Right lobe of liver (tissue), 6 donors: Measurements from ENCODE around the gene GPR155. TPM values are rescaled to one million over a fixed set of nuclear protein-coding genes. Genes with fewer than 3 reads are reported as not detected.

ENCODE experiments used
- ATAC-seq, 4 donors: fragments of 200-7000 bp; cut with Tn5 transposase; one replicate each; pipeline ENCODE4 v1.9.1; 2020; ENCODE audit warnings: mild to moderate bottlenecking in 4 of 4, moderate library complexity in 4 of 4
- DNase-seq, 3 donors: peaks; one replicate each; pipeline ENCODE4 v3.0.0-alpha.2; 2020
- H3K27ac ChIP-seq, 3 donors: fragments of 200-600 bp; one replicate each; pipeline ENCODE4 v1.8.0; 2022
- H3K27me3 ChIP-seq, 2 donors: fragments of 200-600 bp; one replicate each; pipeline ENCODE4 v1.8.0; 2022
- H3K36me3 ChIP-seq, 4 donors: fragments of 200-600 bp; sonication (generic) in 1 of 4; one replicate each; pipeline versions ENCODE4 v1.5.1 to v1.8.0; 2017 to 2022; ENCODE audit warnings: control low read depth in 1 of 4
- H3K4me1 ChIP-seq, 4 donors: fragments of 200-600 bp; sonication (generic) in 1 of 4; one replicate each; pipeline versions ENCODE4 v1.5.1 to v1.8.0; 2017 to 2022; ENCODE audit warnings: control low read depth in 1 of 4
- H3K4me3 ChIP-seq, 3 donors: fragments of 200-600 bp; one replicate each; pipeline ENCODE4 v1.8.0; 2022
- H3K9me3 ChIP-seq, 4 donors: fragments of 200-600 bp; sonication (generic) in 1 of 4; one replicate each; pipeline versions ENCODE4 v1.5.1 to v1.8.0; 2017 to 2022; ENCODE audit warnings: control low read depth in 1 of 4
- CTCF ChIP-seq, 4 donors: fragments of 200-600 bp in 3 of 4; fragments of 450-650 bp in 1 of 4; IDR thresholded peaks; one replicate each; pipeline versions ENCODE4 v1.5.1 to v1.8.0; 2016 to 2022; ENCODE audit warnings: antibody characterized with exemption in 4 of 4, mild to moderate bottlenecking in 2 of 4
- POLR2A ChIP-seq: fragments of 450-650 bp; IDR thresholded peaks from one replicate; pipeline ENCODE4 v1.6.1; 2017; ENCODE audit warnings: antibody characterized with exemption, mild to moderate bottlenecking
- WGBS: methylation state at CpG from one replicate; pipeline ENCODE4 v1.1.6; 2018; ENCODE audit warnings: low coverage, low lambda C conversion rate; ENCODE audit not compliant: insufficient coverage; ENCODE audit errors: missing lambda C conversion rate; 5-methylcytosine and 5-hydroxymethylcytosine counted together
- intact Hi-C, 2 donors: fragments of 100-400 bp; cut with DNase I; formaldehyde crosslinking; loops; one replicate each; pipeline versions ENCODE4 v1.11.2 to v1.14.1; 2022
- long read RNA-seq: library from polyadenylated mRNA; unstranded; transcript quantifications from one replicate; pipeline ENCODE4 v2.0.0, GENCODE V29; 2019
- total RNA-seq, 6 experiments: library from RNA; depleted of rRNA in 2 of 6; stranded (reverse); fragments of >200 nt in 2 of 6; fragmentation: NEBNext Ultra II Directional in 3 of 6; extraction: Animal tissue kit (Norgen Biotek cat#: 25700) in 3 of 6; gene quantifications; one replicate each; pipeline versions ENCODE4 v1.1.0 to v1.2.4, GENCODE V29; 2016 to 2023
- donor health status: DM: no; HTN: yes; CAD: no.
- donor health status: DM: no; HTN: no; CAD: no.
- donor health status: DM: no; HTN: no; CAD: no.
- donor health status: DM: no; HTN: yes; CAD: no.
- donor health status: DM: no; HTN: yes; CAD: no.

The GPR155 gene, protein sequence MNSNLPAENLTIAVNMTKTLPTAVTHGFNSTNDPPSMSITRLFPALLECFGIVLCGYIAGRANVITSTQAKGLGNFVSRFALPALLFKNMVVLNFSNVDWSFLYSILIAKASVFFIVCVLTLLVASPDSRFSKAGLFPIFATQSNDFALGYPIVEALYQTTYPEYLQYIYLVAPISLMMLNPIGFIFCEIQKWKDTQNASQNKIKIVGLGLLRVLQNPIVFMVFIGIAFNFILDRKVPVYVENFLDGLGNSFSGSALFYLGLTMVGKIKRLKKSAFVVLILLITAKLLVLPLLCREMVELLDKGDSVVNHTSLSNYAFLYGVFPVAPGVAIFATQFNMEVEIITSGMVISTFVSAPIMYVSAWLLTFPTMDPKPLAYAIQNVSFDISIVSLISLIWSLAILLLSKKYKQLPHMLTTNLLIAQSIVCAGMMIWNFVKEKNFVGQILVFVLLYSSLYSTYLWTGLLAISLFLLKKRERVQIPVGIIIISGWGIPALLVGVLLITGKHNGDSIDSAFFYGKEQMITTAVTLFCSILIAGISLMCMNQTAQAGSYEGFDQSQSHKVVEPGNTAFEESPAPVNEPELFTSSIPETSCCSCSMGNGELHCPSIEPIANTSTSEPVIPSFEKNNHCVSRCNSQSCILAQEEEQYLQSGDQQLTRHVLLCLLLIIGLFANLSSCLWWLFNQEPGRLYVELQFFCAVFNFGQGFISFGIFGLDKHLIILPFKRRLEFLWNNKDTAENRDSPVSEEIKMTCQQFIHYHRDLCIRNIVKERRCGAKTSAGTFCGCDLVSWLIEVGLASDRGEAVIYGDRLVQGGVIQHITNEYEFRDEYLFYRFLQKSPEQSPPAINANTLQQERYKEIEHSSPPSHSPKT
- 10 to 100 TPM in 1 of 6 experiments, 1 to 10 TPM in 5; 6.5 to 11.3 (median 7.7) TPM for total RNA-seq
- long read RNA-seq, partial matches to known transcripts: 1 of 1 reads
- long read RNA-seq, other reads (novel, unspliced or antisense): 0 of 1 reads

GRCh38 chr2:174486563-174487107 lies at the start of gene GPR155:
TSS of gene GPR155 (minus strand) at chr2:174487029. CDS start at chr2:174481956, 5,073 bp downstream.
- no peaks in the 10 kb centered on the region for H3K4me1 ChIP-seq
- H3K27me3 ChIP-seq: no peaks in the 10 kb centered on the region
- DNase-seq (peak; percentile 75 to 84 (median 84)), ATAC-seq (peak; percentile 62 to 77 (median 72))
- peak within 1 kb of the TSS; percentile 72 to 83 (median 82) for H3K27ac ChIP-seq
- no peaks in the 10 kb centered on the region for H3K9me3 ChIP-seq
- peak within 1 kb of the TSS; percentile 88 to 93 (median 88) for H3K4me3 ChIP-seq
- 0% methylated on average over 3 of the region's 42 CpGs for WGBS
- intact Hi-C loops: no loop called here
- TF ChIP-seq POLR2A (peak; percentile 51), CTCF (IDR thresholded peaks at IDR 0.05) (peak in 2 of 4 donors; percentile 7 to 17)
- no peaks in the 10 kb centered on the region for H3K36me3 ChIP-seq

GRCh38 chr2:174535757-174536703 lies 49.2 kb upstream of the GPR155 start:
- TF ChIP-seq POLR2A: no peak
- TF ChIP-seq CTCF (IDR thresholded peaks at IDR 0.05): no peak
- intact Hi-C loops: no loop called here
- WGBS: 87% methylated on average over 9 of the region's 11 CpGs

DNA sequence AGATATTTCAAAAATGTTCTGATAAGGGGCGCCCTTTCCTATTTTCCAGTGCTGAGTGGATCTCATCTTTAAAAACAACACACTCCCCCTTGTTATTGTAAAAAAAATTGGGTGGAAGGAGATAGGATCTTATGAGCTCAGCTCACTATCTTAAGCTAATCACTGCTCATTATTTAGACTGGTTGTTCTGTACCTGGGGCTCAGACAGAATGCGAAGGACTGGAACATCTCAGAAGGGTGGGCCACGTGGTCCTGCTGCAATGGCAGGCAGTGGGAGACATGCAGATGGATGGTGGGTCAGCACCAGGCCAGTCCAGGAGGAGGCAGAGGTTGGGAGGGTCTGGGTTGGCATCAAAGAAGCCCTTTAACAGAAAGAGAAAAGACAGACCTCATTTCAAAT lies 48.3 kb upstream of the GPR155 start:
- no peak overlapping the region for H3K27ac ChIP-seq
- TF ChIP-seq POLR2A (no peak), CTCF (IDR thresholded peaks at IDR 0.05) (no peak)
- intact Hi-C loops: no loop called here
- H3K9me3 ChIP-seq: no peaks in the 10 kb centered on the region
- no peaks in the 10 kb centered on the region for H3K4me1 ChIP-seq
- DNase-seq: no peak
- no peak for ATAC-seq
- WGBS: 73% methylated on average over 3 of the region's 3 CpGs
- H3K4me3 ChIP-seq: no peak overlapping the region
- no peaks in the 10 kb centered on the region for H3K36me3 ChIP-seq
- H3K27me3 ChIP-seq: no peaks in the 10 kb centered on the region

More at GRCh38 chr2:174535757-174536703, 49.2 kb upstream of the GPR155 start:
- no peak overlapping the region for H3K27ac ChIP-seq
- no peaks in the 10 kb centered on the region for H3K4me1 ChIP-seq
- no peaks in the 10 kb centered on the region for H3K27me3 ChIP-seq
- H3K4me3 ChIP-seq: no peak overlapping the region
- no peak for ATAC-seq
- H3K36me3 ChIP-seq: no peaks in the 10 kb centered on the region
- H3K9me3 ChIP-seq: no peaks in the 10 kb centered on the region
- no peak for DNase-seq
